ENCODE data around the gene MARCHF6. TPM values are rescaled to one million over a fixed set of nuclear protein-coding genes. Genes with fewer than 3 reads are reported as not detected.
"Not testable (repeated sequence)": the region's sequence is repeated elsewhere in the genome, so short reads cannot be mapped to it uniquely, and the experiment has no call there.

Gene MARCHF6
- total RNA-seq, 1 donor from 2014 or later: 136 TPM

DNA sequence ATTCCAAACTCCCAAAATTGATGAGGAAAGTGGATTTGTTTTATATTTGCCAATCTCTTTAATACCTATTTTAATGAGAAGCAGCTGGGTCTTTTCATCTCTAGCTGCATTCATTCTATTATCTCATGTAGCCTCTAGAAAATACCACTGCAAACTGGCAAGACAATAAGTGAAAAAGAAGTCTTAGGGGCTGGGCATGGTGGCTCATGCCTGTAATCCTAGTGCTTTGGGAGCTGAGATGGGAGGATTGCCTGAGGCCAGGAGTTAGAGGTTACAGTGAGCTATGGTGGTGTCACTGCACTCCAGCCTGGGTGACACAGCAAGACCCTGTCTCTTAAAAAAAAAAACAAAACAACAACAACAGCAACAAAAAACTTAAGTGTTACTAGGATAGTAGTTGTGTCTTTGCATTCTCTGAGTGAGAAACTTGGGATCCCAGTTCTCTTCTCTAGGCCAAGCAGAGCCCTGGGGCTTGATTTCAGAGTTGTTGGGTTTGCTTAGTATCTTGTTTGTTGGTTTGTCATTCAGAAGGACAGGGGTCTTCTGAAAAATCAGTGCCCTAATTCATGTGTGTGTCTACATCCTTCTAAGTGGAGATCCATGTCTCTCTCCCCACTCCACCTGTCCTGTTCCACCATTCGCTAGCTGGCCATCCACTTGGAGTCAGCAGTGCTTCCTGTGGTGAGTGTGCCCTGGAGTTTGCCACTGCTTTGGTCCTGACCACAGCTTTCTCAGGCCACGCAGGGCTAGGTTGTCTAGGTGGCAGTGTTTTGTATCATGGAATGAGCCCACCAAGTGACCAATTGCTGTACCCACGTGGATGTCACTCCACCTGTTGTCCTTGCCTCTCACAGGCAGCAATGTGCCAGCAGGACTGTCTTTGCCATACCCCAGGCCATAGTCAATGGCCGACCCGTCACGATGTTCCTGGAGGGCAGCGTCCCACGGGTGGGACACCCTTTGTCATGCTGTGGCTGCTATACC lies 19.5 kb downstream of the MARCHF6 start:
- TF ChIP-seq, protein P1, sequence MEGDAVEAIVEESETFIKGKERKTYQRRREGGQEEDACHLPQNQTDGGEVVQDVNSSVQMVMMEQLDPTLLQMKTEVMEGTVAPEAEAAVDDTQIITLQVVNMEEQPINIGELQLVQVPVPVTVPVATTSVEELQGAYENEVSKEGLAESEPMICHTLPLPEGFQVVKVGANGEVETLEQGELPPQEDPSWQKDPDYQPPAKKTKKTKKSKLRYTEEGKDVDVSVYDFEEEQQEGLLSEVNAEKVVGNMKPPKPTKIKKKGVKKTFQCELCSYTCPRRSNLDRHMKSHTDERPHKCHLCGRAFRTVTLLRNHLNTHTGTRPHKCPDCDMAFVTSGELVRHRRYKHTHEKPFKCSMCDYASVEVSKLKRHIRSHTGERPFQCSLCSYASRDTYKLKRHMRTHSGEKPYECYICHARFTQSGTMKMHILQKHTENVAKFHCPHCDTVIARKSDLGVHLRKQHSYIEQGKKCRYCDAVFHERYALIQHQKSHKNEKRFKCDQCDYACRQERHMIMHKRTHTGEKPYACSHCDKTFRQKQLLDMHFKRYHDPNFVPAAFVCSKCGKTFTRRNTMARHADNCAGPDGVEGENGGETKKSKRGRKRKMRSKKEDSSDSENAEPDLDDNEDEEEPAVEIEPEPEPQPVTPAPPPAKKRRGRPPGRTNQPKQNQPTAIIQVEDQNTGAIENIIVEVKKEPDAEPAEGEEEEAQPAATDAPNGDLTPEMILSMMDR (IDR thresholded peaks at IDR 0.05): no peak
- Histone ChIP-seq H3K9me3 (no peaks in the 10 kb centered on the region), H3K4me1 (peaks cover 45% of the 10 kb centered on the region), H3K27me3 (ENCODE audit: low read depth) (no peaks in the 10 kb centered on the region), H3K36me3 (peaks cover 10% of the 10 kb centered on the region), H3K4me3 (no peak overlapping the region), H3K27ac (no peak overlapping the region)
- ATAC-seq (peak in 1 of 2 donors; percentile 24), DNase-seq (no peak)
- intact Hi-C loops (cut with DNase I): no loop called here

DNA sequence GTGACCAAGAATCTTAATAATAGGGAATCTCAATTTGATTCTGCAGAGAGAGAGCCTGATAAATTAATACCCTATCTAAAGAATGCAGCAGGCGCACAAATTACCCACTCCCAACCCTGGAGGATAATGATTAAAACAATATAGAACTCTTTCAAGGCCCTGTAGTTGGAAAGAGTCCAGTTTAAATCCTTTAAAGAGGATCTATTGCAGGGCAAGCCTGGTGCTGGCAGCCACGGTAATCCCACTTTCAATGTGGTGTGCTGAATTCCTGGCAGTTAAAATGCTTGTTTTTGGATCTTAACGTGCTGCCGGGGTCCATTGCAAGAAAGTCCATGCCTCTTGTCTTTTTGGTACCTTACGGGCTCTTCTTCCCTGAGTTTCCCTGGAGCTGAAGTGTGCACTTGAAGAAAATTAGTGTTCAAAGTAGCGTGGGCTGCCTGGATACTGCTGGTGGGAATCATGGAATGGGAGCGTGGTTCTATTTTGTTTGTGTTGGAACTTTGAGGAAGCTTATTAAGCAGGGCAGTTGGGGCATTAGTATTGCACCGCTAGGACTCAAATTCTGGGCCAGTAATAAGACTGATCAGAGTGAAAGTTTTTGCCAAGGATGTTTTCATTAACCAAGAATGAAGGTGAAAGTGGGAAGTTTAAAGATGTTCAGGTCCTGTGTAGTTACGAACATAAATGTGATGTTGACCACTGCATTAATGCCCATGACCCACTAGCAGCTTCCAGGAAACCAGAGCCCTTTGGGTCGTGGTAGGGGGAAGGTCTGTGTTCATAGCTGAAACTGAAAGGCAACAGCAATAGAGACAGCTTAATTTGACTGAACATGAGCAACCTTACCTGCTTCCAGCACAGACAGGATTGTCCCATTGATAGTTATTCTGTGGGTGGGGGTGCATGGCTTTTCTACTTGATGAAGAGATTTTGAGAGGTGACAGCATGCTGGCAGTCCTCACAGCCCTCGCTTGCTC lies 20.8 kb downstream of the MARCHF6 start:
- DNase-seq (no peak), ATAC-seq (peak in 1 of 2 donors; percentile 13)
- H3K27ac ChIP-seq: no peak overlapping the region
- peaks cover 45% of the 10 kb centered on the region for H3K4me1 ChIP-seq
- peaks cover 18% of the 10 kb centered on the region for H3K36me3 ChIP-seq
- no peak overlapping the region for H3K4me3 ChIP-seq
- TF ChIP-seq, protein P1 (IDR thresholded peaks at IDR 0.05): no peak
- no peaks in the 10 kb centered on the region for H3K27me3 ChIP-seq (ENCODE audit: low read depth)
- intact Hi-C loops (cut with DNase I): no loop called here
- H3K9me3 ChIP-seq: no peaks in the 10 kb centered on the region

DNA sequence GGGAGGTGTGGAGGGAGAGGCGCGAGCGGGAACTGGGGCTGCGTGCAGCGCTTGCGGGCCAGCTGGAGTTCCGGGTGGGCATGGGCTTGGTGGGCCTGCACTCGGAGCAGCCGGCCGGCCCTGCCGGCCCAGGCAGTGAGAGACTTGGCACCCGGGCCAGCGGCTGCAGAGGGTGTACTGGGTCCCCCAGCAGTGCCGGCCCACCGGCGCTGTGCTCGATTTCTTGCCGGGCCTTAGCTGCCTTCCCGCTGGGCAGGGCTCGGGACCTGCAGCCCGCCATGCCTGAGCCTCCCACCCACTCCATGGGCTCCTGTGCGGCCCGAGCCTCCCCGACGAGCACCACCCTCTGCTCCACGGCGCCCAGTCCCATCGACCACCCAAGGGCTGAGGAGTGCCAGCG lies 21.7 kb downstream of the MARCHF6 start:
- H3K27me3 ChIP-seq (ENCODE audit: low read depth); H3K9me3 ChIP-seq; ATAC-seq; H3K27ac ChIP-seq; DNase-seq; H3K4me3 ChIP-seq; intact Hi-C loops (cut with DNase I): not testable (repeated sequence)
- peaks cover 23% of the 10 kb centered on the region for H3K36me3 ChIP-seq
- peaks cover 45% of the 10 kb centered on the region for H3K4me1 ChIP-seq

DNA sequence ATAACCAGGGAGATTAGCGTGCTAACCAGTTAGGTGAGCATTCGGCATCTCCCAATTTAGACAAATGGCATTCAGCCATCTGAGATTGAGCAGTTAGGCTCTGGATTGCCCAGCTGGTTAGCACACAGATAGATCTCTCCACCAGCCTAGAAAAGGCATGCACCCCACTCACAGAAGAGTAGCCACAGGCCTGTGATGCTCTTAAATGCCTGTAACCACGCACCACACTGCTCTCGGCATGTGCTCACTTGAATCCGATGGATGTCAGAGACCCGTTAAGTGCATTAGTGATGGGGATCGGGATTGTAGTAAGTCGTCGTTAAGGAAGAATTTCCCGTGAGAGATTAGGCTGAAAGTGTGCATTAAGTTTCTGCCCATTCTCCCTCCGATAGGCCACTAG lies 23.0 kb downstream of the MARCHF6 start:
- ATAC-seq (peak in 1 of 2 donors; percentile 14), DNase-seq (no peak)
- no peak overlapping the region for H3K27ac ChIP-seq
- intact Hi-C loops (cut with DNase I): no loop called here
- H3K36me3 ChIP-seq: peaks cover 27% of the 10 kb centered on the region
- H3K9me3 ChIP-seq: no peaks in the 10 kb centered on the region
- H3K4me3 ChIP-seq: no peak overlapping the region
- TF ChIP-seq, protein P1 (IDR thresholded peaks at IDR 0.05): no peak
- no peaks in the 10 kb centered on the region for H3K27me3 ChIP-seq (ENCODE audit: low read depth)
- H3K4me1 ChIP-seq: peaks cover 36% of the 10 kb centered on the region

DNA sequence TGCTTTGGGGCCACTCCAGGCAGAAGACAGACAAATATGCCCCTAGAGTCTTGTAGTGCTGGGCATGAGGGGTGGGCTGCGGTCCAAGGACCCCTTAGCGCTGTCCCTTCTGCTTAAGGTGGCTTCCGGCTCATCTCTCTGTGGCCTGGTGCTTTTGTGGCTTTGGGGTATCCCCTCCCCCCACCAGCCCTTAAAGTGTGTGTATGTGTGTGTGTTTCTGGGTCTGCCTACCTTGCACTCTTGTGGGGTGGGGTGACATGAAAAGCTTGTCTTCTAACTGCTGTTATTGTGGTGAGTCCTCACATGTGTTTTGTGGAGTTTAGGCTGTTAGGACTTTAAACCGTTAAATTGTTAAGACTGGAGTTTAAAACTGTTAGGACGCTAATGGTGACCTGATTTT lies 23.6 kb downstream of the MARCHF6 start:
- H3K4me1 ChIP-seq: peaks cover 35% of the 10 kb centered on the region
- peaks cover 32% of the 10 kb centered on the region for H3K36me3 ChIP-seq
- DNase-seq: no peak
- no peak overlapping the region for H3K27ac ChIP-seq
- no peaks in the 10 kb centered on the region for H3K27me3 ChIP-seq (ENCODE audit: low read depth)
- no peaks in the 10 kb centered on the region for H3K9me3 ChIP-seq
- no peak overlapping the region for H3K4me3 ChIP-seq
- intact Hi-C loops (cut with DNase I): no loop called here
- peak in 1 of 2 donors; percentile 24 for ATAC-seq
- TF ChIP-seq, protein P1 (IDR thresholded peaks at IDR 0.05): no peak

Data from lower lobe of right lung (tissue), 2 donors.